ENCODE measurements around the gene ERCC2.

Gene ERCC2

DNA sequence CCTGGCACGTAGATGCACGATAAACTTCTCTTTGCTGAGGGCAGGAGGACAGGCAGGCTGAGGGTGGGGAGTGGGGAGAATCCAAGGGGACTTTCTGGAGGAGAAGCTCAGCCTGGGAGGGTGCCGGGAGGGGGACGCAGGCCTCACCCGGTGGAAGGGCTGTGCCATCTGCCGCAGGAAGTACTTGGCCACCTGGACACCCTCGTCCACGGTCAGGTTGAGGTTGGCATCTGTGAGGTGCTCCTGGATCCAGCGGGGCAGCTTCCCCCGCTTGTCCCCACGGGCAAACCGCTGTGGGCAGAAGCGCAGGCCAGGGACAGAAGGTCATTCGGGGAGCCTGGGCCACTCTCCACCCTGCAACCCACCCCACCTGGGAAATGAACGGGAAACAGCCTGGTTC lies 18.3 kb downstream of the ERCC2 start:
- Histone ChIP-seq H3K9ac (ENCODE audit: low read length) (no peak overlapping the region), H3K36me3 (ENCODE audit: control insufficient read depth, low read depth, low read length) (peaks cover 67% of the 10 kb centered on the region), H3K4me1 (ENCODE audit: control insufficient read depth, low read depth, low read length) (no peaks in the 10 kb centered on the region), H3K27me3 (ENCODE audit: control insufficient read depth, insufficient read depth, low read length) (no peaks in the 10 kb centered on the region), H3K9me3 (ENCODE audit: control insufficient read depth, low read depth, low read length) (no peaks in the 10 kb centered on the region), H3K4me3 (ENCODE audit: low read length) (no peak overlapping the region), H3K27ac (ENCODE audit: low read length) (no peak overlapping the region)

DNA sequence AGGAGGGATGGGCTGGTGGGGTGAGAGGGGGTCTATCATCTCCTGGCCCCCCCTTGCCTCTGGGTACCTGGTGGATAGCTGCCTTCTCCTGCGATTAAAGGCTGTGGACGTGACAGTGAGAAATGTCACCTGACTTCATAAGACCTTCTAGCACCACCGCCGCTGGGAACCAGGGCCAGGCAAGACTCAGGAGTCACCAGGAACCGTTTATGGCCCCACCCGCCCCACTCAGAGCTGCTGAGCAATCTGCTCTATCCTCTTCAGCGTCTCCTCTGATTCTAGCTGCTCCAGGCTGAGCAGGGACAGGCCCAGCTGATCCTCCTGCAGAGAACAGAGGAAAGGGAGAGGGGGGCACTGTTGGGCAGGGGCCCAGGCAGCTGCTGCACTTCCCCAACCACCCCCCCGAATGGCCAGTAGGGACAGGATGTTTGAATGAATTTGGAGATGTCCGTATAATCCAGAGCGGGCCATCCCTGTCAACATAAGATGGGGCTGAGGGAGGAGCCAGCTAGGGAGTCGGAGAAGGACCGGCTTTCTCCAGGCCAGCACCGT lies 18.9 kb downstream of the ERCC2 start:
- no peak overlapping the region for H3K4me3 ChIP-seq (ENCODE audit: low read length)
- no peaks in the 10 kb centered on the region for H3K9me3 ChIP-seq (ENCODE audit: control insufficient read depth, low read depth, low read length)
- no peak overlapping the region for H3K27ac ChIP-seq (ENCODE audit: low read length)
- no peak overlapping the region for H3K9ac ChIP-seq (ENCODE audit: low read length)
- peaks cover 61% of the 10 kb centered on the region for H3K36me3 ChIP-seq (ENCODE audit: control insufficient read depth, low read depth, low read length)
- H3K4me1 ChIP-seq (ENCODE audit: control insufficient read depth, low read depth, low read length): no peaks in the 10 kb centered on the region
- H3K27me3 ChIP-seq (ENCODE audit: control insufficient read depth, insufficient read depth, low read length): no peaks in the 10 kb centered on the region

GRCh38 chr19:45350477-45351058 lies 19.8 kb downstream of the ERCC2 start:
- H3K36me3 ChIP-seq (ENCODE audit: control insufficient read depth, low read depth, low read length): peaks cover 55% of the 10 kb centered on the region
- no peak overlapping the region for H3K9ac ChIP-seq (ENCODE audit: low read length)
- no peak overlapping the region for H3K4me3 ChIP-seq (ENCODE audit: low read length)
- no peaks in the 10 kb centered on the region for H3K4me1 ChIP-seq (ENCODE audit: control insufficient read depth, low read depth, low read length)
- H3K9me3 ChIP-seq (ENCODE audit: control insufficient read depth, low read depth, low read length): no peaks in the 10 kb centered on the region
- H3K27me3 ChIP-seq (ENCODE audit: control insufficient read depth, insufficient read depth, low read length): no peaks in the 10 kb centered on the region
- no peak overlapping the region for H3K27ac ChIP-seq (ENCODE audit: low read length)

GRCh38 chr19:45349430-45349941 lies 20.9 kb downstream of the ERCC2 start:
- no peak overlapping the region for H3K27ac ChIP-seq (ENCODE audit: low read length)
- no peaks in the 10 kb centered on the region for H3K27me3 ChIP-seq (ENCODE audit: control insufficient read depth, insufficient read depth, low read length)
- H3K4me3 ChIP-seq (ENCODE audit: low read length): no peak overlapping the region
- H3K9me3 ChIP-seq (ENCODE audit: control insufficient read depth, low read depth, low read length): no peaks in the 10 kb centered on the region
- H3K4me1 ChIP-seq (ENCODE audit: control insufficient read depth, low read depth, low read length): no peaks in the 10 kb centered on the region
- H3K9ac ChIP-seq (ENCODE audit: low read length): no peak overlapping the region
- H3K36me3 ChIP-seq (ENCODE audit: control insufficient read depth, low read depth, low read length): peaks cover 46% of the 10 kb centered on the region

DNA sequence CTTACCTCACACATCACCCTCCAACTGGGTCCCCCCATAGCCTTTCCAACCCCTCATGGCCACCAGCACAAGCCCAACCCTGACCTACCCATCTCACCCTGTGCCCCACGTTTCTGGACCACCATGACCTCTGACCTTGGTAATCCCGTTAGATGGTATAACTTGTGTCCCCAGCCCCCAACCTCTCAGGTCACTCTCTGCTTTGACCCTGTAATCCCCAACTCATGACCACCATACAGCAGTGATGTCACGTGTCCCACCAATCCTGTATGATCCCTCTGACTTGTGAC lies 21.3 kb downstream of the ERCC2 start:
- H3K9ac ChIP-seq (ENCODE audit: low read length): no peak overlapping the region
- no peak overlapping the region for H3K27ac ChIP-seq (ENCODE audit: low read length)
- H3K36me3 ChIP-seq (ENCODE audit: control insufficient read depth, low read depth, low read length): peaks cover 42% of the 10 kb centered on the region
- H3K9me3 ChIP-seq (ENCODE audit: control insufficient read depth, low read depth, low read length): no peaks in the 10 kb centered on the region
- H3K27me3 ChIP-seq (ENCODE audit: control insufficient read depth, insufficient read depth, low read length): no peaks in the 10 kb centered on the region
- no peaks in the 10 kb centered on the region for H3K4me1 ChIP-seq (ENCODE audit: control insufficient read depth, low read depth, low read length)
- H3K4me3 ChIP-seq (ENCODE audit: low read length): no peak overlapping the region

- Histone ChIP-seq H3K27ac (ENCODE audit: low read length) (no peak overlapping the region), H3K36me3 (ENCODE audit: control insufficient read depth, low read depth, low read length) (peaks cover 37% of the 10 kb centered on the region), H3K27me3 (ENCODE audit: control insufficient read depth, insufficient read depth, low read length) (no peaks in the 10 kb centered on the region), H3K9ac (ENCODE audit: low read length) (no peak overlapping the region), H3K9me3 (ENCODE audit: control insufficient read depth, low read depth, low read length) (no peaks in the 10 kb centered on the region), H3K4me1 (ENCODE audit: control insufficient read depth, low read depth, low read length) (no peaks in the 10 kb centered on the region), H3K4me3 (ENCODE audit: low read length) (no peak overlapping the region)
These were observed 21.8 kb downstream of the ERCC2 start for GRCh38 chr19:45348367-45349125.

GRCh38 chr19:45347570-45348366 lies 22.6 kb downstream of the ERCC2 start:
- no peak overlapping the region for H3K9ac ChIP-seq (ENCODE audit: low read length)
- H3K4me3 ChIP-seq (ENCODE audit: low read length): no peak overlapping the region
- H3K27me3 ChIP-seq (ENCODE audit: control insufficient read depth, insufficient read depth, low read length): peaks cover 2% of the 10 kb centered on the region
- H3K9me3 ChIP-seq (ENCODE audit: control insufficient read depth, low read depth, low read length): no peaks in the 10 kb centered on the region
- no peaks in the 10 kb centered on the region for H3K4me1 ChIP-seq (ENCODE audit: control insufficient read depth, low read depth, low read length)
- peaks cover 30% of the 10 kb centered on the region for H3K36me3 ChIP-seq (ENCODE audit: control insufficient read depth, low read depth, low read length)
- H3K27ac ChIP-seq (ENCODE audit: low read length): no peak overlapping the region

DNA sequence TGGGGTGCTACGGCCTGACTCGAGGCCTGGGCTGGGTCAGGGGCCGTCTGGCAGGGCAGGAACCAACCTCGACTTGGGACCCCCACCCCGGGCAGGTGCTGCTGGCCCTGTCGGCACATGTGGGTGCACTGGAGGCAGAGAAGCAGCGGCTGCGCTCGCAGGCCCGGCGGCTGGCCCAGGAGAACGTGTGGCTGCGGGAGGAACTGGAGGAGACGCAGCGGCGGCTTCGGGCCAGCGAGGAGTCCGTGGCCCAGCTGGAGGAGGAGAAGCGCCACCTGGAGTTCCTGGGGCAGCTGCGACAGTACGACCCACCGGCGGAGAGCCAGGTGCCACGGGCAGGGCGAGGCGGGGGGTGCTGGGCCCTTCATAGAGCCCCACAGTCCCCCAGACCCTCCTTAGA lies 23.9 kb downstream of the ERCC2 start:
- H3K27me3 ChIP-seq (ENCODE audit: control insufficient read depth, insufficient read depth, low read length): peaks cover 15% of the 10 kb centered on the region

GRCh38 chr19:45345506-45345860 lies 24.9 kb downstream of the ERCC2 start:
- Histone ChIP-seq H3K27ac (ENCODE audit: low read length) (no peak overlapping the region), H3K9me3 (ENCODE audit: control insufficient read depth, low read depth, low read length) (no peaks in the 10 kb centered on the region), H3K4me1 (ENCODE audit: control insufficient read depth, low read depth, low read length) (no peaks in the 10 kb centered on the region), H3K27me3 (ENCODE audit: control insufficient read depth, insufficient read depth, low read length) (peaks cover 23% of the 10 kb centered on the region), H3K4me3 (ENCODE audit: low read length) (no peak overlapping the region), H3K9ac (ENCODE audit: low read length) (no peak overlapping the region), H3K36me3 (ENCODE audit: control insufficient read depth, low read depth, low read length) (peaks cover 9% of the 10 kb centered on the region)

More for the DNA sequence above, 23.9 kb downstream of the ERCC2 start:
- Histone ChIP-seq H3K27ac (ENCODE audit: low read length) (no peak overlapping the region), H3K9ac (ENCODE audit: low read length) (no peak overlapping the region), H3K9me3 (ENCODE audit: control insufficient read depth, low read depth, low read length) (no peaks in the 10 kb centered on the region), H3K4me3 (ENCODE audit: low read length) (no peak overlapping the region), H3K4me1 (ENCODE audit: control insufficient read depth, low read depth, low read length) (no peaks in the 10 kb centered on the region), H3K36me3 (ENCODE audit: control insufficient read depth, low read depth, low read length) (peaks cover 17% of the 10 kb centered on the region)

DNA sequence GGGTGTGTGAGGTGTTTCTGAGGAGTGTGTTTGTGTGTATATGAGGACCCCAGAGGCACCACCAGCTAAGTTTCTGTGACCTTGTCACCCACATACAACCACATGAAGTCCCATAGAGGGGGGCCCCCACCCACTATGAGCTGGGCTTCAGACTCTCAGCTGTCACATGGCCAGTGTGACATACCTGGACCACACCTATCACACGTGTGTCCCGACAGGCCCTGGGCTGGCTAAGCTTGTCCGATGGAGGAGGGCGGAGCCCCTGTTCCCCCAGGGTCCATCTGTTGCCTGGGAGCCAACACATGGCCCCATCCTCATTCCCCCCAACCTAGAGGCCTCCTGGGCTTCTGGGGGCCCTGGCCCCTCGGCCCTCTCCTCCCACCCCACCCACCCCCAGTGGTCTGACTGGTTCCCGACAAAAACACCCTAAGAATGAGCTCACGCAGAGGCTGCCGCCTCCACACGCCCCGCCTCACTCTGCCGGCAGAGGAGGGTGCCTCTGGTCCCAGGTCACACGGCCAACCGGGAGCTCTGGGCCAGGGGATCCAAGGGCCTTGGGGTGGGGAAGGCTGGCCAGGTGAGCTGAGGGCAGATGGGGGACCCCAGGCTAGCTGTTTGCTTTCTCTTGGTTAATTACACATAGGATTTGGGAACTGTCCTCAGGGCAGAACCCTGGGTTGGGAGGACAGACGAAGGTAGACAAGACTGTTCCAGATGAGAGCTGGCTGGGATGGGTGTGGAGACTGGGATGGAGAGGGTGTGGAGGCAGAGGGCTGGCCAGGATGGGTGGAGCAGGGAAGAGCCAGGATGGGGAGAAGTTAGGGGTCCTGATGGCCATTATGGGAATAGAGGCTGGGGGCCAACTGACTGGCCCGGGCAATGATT lies 25.5 kb downstream of the ERCC2 start:
- Histone ChIP-seq H3K9me3 (ENCODE audit: control insufficient read depth, low read depth, low read length) (no peaks in the 10 kb centered on the region), H3K9ac (ENCODE audit: low read length) (no peak overlapping the region), H3K4me3 (ENCODE audit: low read length) (no peak overlapping the region), H3K36me3 (ENCODE audit: control insufficient read depth, low read depth, low read length) (peaks cover 2% of the 10 kb centered on the region), H3K27ac (ENCODE audit: low read length) (no peak overlapping the region), H3K27me3 (ENCODE audit: control insufficient read depth, insufficient read depth, low read length) (peaks cover 28% of the 10 kb centered on the region), H3K4me1 (ENCODE audit: control insufficient read depth, low read depth, low read length) (no peaks in the 10 kb centered on the region)

DNA sequence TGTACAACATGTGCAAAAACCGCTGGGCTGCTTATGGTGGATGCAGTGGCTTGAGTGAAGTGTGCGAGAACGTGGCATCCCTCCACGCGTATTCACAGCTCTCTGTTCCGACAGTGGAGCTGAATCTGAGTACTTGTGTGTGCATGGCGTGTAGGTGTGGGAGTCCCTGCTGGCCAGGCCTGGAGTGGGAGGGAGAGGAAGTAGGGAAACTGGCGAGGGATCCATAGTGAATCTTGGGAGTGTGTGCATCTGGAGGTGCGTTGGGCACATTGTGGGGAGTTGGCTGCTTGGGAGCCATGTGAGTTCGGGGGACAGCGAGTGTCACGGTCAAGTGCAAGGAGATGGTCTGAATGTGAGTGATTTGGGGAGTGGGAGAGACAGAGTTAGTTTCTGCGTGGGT lies 27.5 kb downstream of the ERCC2 start:
- H3K9me3 ChIP-seq (ENCODE audit: control insufficient read depth, low read depth, low read length): no peaks in the 10 kb centered on the region
- H3K27me3 ChIP-seq (ENCODE audit: control insufficient read depth, insufficient read depth, low read length): peaks cover 32% of the 10 kb centered on the region
- no peak overlapping the region for H3K9ac ChIP-seq (ENCODE audit: low read length)
- H3K4me1 ChIP-seq (ENCODE audit: control insufficient read depth, low read depth, low read length): no peaks in the 10 kb centered on the region
- H3K27ac ChIP-seq (ENCODE audit: low read length): no peak overlapping the region
- no peak overlapping the region for H3K4me3 ChIP-seq (ENCODE audit: low read length)
- no peaks in the 10 kb centered on the region for H3K36me3 ChIP-seq (ENCODE audit: control insufficient read depth, low read depth, low read length)

Data from iPS-18a (cell line).